ENCODE data around the gene ATXN7. TPM values are rescaled to one million over a fixed set of nuclear protein-coding genes. Genes with fewer than 3 reads are reported as not detected.
A peak's percentile ranks its signal among the peaks of the same experiment; 100 is the strongest.

Gene ATXN7
- total RNA-seq, 1 donor from 2014 or later = 19.8 TPM

GRCh38 chr3:63932509-63933212 lies 69.0 kb downstream of the ATXN7 start:
- Mint-ChIP-seq H3K36me3 (peaks cover 12% of the 10 kb centered on the region), H3K27me3 (no peaks in the 10 kb centered on the region), H3K4me1 (ENCODE audit: unreplicated experiment) (peaks cover 37% of the 10 kb centered on the region), H3K27ac (no peak overlapping the region), H3K4me3 (no peak overlapping the region), H3K9me3 (no peaks in the 10 kb centered on the region)
- DNase-seq (ENCODE audit: extremely low spot score, unreplicated experiment) = no peak
- TF ChIP-seq CTCF (conservative IDR thresholded peaks at IDR 0.05) = no peak

GRCh38 chr3:63933459-63933858 lies 69.8 kb downstream of the ATXN7 start:
- Mint-ChIP-seq H3K4me1 (ENCODE audit: unreplicated experiment) (peaks cover 43% of the 10 kb centered on the region), H3K9me3 (no peaks in the 10 kb centered on the region), H3K27ac (no peak overlapping the region), H3K36me3 (peaks cover 10% of the 10 kb centered on the region), H3K4me3 (no peak overlapping the region), H3K27me3 (no peaks in the 10 kb centered on the region)
- DNase-seq (ENCODE audit: extremely low spot score, unreplicated experiment) = no peak
- TF ChIP-seq CTCF (conservative IDR thresholded peaks at IDR 0.05) = no peak

GRCh38 chr3:63934041-63934866 lies 70.6 kb downstream of the ATXN7 start:
- no peak for DNase-seq (ENCODE audit: extremely low spot score, unreplicated experiment)
- H3K4me1 Mint-ChIP-seq (ENCODE audit: unreplicated experiment) = peaks cover 40% of the 10 kb centered on the region
- H3K36me3 Mint-ChIP-seq = peaks cover 6% of the 10 kb centered on the region
- no peak for TF ChIP-seq CTCF (conservative IDR thresholded peaks at IDR 0.05)
- H3K9me3 Mint-ChIP-seq = no peaks in the 10 kb centered on the region
- no peak overlapping the region for H3K4me3 Mint-ChIP-seq
- H3K27me3 Mint-ChIP-seq = no peaks in the 10 kb centered on the region
- no peak overlapping the region for H3K27ac Mint-ChIP-seq

GRCh38 chr3:63936925-63937324 lies 73.3 kb downstream of the ATXN7 start:
- Mint-ChIP-seq H3K27ac (peak overlapping the region; percentile 4), H3K4me1 (ENCODE audit: unreplicated experiment) (peaks cover 42% of the 10 kb centered on the region), H3K36me3 (peaks cover 8% of the 10 kb centered on the region), H3K9me3 (no peaks in the 10 kb centered on the region), H3K27me3 (no peaks in the 10 kb centered on the region), H3K4me3 (no peak overlapping the region)
- no peak for DNase-seq (ENCODE audit: extremely low spot score, unreplicated experiment)
- no peak for TF ChIP-seq CTCF (conservative IDR thresholded peaks at IDR 0.05)

- H3K36me3 Mint-ChIP-seq = peaks cover 8% of the 10 kb centered on the region
- H3K4me1 Mint-ChIP-seq (ENCODE audit: unreplicated experiment) = peaks cover 33% of the 10 kb centered on the region
Measured at GRCh38 chr3:63937661-63938651, 74.3 kb downstream of the ATXN7 start.

More at GRCh38 chr3:63937661-63938651, 74.3 kb downstream of the ATXN7 start:
- no peak for DNase-seq (ENCODE audit: extremely low spot score, unreplicated experiment)
- Mint-ChIP-seq H3K4me3 (no peak overlapping the region), H3K27ac (no peak overlapping the region), H3K27me3 (no peaks in the 10 kb centered on the region), H3K9me3 (no peaks in the 10 kb centered on the region)
- TF ChIP-seq CTCF (conservative IDR thresholded peaks at IDR 0.05) = no peak
